Measurements from ENCODE around the gene MEGF8.
A peak's percentile ranks its signal among the peaks of the same experiment; 100 is the strongest.

The MEGF8 gene

DNA sequence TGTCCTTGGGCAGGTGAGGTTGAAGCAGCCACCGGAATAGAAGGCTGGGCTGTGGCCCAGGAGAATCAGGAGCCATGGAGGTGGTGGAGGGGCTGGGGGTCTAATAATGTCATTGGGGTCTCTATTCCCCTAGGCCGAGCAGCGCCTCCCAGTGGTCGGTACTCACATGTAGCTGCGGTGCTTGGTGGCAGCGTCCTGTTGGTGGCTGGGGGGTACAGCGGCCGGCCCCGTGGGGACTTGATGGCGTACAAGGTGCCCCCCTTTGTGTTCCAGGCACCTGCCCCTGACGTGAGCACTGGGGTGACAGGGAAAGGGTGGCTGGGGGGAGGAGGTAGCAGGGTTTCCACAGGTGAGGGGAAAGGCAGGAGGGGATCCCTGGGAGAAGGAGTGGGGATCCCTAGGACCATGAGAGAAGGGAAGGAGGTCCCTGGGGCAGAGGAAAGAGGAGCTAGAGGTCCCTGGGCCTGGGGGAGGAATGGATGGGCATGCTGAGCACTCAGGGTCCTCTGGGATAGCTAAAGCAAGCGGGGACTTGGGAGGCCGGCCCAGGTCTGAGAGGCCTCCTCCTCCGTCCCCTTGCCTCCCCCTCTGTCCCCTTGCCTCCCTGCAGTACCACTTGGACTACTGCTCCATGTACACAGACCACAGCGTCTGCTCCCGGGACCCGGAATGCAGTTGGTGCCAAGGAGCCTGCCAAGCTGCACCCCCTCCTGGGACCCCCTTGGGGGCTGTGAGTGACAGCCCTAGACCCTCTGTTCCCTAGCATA is 18.1 kb downstream of the MEGF8 start:
- no peak for DNase-seq
- intact Hi-C loops (cut with DNase I) = no loop called here

DNA sequence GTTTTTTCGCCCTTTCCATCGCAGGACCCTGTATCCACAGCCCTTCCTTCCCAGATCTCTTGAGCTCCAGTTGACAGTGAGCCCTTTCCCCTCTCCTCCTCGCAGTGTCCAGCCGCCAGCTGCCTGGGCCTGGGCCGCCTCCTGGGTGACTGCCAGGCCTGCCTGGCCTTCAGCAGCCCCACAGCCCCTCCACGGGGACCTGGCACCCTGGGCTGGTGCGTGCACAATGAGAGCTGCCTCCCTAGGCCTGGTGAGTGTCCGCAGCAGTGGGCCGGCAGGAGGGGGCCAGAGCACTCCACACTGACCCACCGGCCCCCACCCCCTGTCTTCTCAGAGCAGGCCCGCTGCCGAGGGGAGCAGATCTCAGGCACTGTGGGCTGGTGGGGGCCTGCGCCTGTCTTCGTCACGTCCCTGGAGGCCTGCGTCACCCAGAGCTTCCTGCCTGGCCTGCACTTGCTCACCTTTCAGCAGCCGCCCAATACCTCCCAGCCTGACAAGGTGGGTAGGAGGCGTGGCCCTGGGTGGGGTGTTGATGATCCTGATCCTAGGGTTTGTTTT is 19.0 kb downstream of the MEGF8 start:
- intact Hi-C loops (cut with DNase I) = no loop called here

DNA sequence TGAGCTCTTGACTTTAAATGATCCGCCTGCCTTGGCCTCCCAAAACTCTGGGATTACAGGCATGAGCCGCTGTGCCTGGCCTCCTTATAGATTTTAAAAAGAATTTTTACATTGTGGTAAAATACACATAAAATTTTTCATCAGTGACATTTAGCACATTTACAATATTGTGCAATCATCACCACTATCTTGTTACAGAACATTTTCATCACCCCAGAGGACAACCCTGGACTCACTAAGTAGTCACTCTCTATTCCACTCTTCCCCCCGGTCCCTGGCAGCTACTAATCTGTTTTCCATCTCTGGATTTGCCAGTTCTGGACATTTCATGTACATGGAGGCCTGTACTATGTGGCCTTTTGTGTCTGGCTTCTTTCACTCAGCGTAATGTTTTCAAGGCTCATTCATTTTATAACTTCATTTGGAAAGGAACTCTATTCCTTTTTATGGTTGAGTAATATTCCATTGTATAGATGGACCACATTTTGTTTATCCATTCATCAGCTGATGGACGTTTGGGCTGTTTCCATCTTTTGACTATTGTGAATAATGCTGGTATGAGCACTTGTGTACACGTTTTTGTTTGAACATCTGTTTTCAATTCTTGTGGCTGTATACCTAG is 19.9 kb downstream of the MEGF8 start:
- intact Hi-C loops (cut with DNase I) = no loop called here
- no peak for DNase-seq

More for the DNA sequence above, 19.0 kb downstream of the MEGF8 start:
- DNase-seq = no peak

DNA sequence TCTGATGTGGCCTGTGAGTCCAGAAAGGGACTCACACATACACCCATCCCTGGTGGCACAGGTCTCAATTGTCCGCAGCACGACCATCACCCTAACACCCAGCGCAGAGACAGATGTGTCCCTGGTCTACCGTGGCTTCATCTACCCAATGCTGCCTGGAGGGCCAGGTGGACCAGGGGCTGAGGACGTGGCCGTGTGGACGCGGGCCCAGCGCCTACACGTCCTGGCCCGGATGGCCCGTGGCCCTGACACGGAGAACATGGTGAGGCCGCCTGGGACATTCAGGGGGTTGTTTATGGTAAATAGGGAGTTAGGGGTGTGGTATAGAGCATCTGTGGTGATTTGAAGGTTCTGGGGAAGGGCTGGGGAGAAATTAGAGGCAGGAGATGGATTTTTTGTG is 22.8 kb downstream of the MEGF8 start:
- intact Hi-C loops (cut with DNase I) = no loop called here
- DNase-seq = no peak

DNA sequence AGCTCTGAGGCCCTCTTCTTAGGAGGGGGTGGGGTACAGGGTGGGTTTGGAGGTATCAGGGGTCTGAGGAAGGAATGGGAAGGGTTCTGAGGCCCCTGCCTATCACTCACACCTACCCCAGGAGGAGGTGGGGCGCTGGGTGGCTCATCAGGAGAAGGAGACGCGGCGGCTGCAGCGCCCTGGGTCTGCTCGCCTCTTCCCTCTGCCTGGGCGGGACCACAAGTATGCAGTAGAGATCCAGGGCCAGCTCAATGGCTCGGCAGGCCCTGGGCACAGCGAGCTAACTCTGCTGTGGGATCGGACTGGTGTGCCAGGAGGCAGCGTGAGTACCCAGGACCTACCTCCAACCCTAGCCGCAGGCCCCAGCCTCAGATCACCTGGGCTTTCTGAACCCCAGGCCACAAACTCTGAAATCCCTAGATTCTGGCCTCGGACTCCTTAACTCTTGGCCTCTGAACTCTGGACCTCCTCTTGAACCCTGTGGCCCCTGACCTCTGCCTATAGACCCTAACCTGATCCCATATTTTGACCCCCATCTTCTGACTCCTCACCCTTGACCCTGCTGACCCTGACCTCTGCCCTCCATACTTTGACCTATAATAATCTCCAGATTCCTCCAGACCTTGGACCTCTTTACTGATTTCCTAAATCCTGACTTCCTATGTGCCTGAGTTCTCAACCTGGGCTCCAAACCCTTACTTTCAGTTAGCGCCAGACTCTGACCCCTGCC is 24.1 kb downstream of the MEGF8 start:
- intact Hi-C loops (cut with DNase I) = no loop called here
- no peak for DNase-seq

DNA sequence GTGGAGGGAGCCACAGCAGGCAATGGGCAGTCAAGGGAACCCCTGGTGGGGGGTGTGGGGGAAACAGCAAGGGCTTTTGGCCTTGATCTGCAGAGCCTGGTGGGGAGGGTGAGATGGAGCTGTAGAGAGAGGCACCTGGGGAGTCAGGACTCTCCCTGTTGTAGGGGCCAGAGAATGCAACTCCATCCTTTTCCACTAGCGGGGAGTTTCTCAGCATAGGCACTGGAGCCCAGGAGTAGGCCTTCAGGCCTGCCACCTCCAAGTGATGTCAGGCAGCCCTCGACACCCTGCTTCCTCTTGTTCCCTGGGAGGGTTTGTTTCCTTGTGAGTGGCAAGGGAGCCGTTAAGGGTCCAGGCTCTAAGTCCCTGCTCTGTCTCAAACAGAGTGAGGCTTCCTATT is 25.0 kb downstream of the MEGF8 start:
- intact Hi-C loops (cut with DNase I) = no loop called here

DNA sequence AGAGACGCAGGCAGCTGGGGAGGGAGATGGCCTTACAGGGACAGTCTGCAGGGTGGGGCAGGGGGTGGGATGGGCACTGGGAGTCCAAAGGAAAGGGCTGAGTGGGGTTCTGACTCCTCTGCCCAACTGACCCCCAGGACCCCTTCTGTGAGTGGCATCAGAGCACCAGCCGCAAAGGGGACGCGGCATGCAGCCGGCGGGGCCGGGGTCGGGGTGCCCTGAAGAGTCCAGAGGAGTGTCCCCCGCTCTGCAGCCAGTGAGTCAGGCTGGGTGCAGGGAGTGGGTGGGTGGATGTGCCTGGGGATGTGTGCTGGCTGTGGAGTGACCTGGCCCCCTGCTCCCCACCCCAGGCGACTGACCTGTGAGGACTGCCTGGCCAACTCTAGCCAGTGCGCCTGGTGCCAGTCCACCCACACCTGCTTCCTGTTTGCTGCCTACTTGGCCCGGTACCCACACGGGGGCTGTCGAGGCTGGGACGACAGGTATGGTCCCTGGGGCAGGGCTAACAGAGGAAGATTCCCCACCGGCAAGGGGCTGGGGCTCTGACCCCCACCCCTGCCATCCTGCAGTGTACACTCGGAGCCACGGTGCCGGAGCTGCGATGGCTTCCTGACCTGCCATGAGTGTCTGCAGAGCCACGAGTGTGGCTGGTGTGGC is 25.8 kb downstream of the MEGF8 start:
- intact Hi-C loops (cut with DNase I) = no loop called here
- DNase-seq = no peak

More for the DNA sequence above, 25.0 kb downstream of the MEGF8 start:
- no peak for DNase-seq

DNA sequence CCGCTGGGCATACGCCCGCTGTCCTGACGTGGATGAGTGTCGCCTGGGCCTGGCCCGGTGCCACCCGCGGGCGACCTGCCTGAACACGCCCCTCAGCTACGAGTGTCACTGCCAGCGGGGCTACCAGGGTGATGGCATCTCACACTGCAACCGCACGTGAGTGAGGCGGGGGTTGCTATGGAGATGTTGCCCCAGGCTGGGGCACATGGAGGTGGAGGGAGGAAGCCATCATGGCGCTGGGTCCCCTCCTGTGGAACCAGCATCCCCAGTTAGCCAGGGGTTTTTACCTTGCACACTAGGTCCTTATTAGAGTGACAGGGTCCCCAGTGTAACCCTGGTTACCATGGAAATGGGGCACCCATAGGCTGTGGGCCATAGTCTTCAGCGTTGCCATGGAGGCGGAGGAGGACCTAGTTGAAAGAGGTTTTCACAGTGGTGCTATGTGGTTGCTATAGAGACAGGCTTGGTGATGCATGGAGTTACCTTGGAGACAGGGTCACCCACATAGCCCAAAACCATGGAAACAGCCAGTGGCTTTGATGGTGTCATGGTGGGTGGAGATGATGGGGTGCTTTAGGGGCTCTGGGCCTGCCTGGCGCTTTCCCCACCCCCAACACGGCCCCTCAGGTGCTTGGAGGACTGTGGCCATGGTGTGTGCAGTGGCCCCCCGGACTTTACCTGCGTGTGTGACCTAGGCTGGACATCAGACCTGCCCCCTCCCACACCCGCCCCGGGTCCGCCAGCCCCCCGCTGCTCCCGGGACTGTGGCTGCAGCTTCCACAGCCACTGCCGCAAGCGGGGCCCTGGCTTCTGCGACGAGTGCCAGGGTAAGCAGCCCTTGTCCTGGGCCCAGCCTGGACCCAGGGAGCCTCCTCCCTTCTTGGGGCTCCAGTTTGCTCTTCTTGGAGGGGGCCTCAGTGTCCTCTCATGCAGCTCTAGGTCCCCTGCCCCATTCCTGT is 27.1 kb downstream of the MEGF8 start:
- intact Hi-C loops (cut with DNase I) = no loop called here
- DNase-seq = peak; percentile 54 to 98 (median 82)

DNA sequence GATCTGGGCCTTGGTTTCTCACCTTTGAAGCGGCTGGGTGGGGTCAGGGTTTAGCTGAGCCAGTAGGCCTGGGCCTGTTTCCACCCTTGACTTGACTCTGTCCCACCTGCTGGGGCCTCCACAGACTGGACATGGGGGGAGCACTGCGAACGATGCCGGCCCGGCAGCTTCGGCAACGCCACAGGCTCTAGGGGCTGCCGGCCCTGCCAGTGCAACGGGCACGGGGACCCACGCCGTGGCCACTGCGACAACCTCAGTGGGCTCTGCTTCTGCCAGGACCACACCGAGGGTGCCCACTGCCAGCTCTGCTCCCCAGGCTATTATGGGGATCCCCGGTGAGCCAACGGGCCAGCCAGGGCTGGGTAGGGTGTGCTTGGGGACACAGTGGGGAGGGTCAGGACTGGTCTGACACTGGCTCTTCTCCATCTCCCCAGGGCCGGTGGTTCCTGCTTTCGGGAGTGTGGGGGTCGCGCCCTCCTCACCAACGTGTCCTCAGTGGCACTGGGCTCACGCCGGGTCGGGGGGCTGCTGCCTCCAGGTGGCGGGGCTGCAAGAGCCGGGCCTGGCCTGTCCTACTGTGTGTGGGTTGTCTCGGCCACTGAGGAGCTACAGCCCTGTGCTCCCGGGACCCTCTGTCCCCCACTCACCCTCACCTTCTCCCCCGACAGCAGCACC is 28.0 kb downstream of the MEGF8 start:
- intact Hi-C loops (cut with DNase I) = no loop called here
- no peak for DNase-seq

DNA sequence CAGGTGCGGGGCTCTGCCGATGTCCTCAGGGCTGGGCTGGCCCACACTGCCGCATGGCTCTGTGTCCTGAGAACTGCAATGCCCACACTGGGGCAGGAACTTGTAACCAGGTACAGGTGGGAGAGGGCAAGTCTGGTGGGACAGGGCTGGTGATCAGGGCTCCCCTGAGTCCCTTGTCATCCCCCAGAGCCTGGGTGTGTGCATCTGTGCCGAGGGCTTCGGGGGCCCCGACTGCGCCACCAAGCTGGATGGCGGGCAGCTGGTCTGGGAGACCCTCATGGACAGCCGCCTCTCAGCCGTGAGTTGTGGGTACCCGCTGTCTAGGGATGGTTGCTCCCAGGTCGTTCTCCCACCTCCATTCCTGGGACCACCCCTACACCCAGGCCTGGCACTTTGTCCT is 30.5 kb downstream of the MEGF8 start:
- intact Hi-C loops (cut with DNase I) = no loop called here
- DNase-seq = no peak

DNA sequence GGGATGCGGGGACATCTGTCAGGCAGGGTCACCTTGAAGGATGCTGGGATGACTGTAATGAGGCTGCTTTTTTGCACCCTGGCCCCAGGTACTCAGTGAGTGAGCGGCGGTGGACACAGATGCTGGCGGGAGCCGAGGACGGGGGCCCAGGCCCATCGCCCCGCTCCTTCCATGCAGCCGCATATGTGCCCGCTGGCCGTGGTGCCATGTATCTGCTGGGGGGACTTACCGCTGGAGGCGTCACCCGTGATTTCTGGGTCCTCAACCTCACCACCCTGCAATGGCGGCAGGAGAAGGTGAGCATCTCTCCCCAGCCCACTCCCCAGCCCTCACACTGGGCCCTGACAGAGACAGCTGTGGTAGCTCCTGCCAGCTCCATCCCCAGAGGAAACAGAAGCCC is 31.3 kb downstream of the MEGF8 start:
- no peak for DNase-seq
- intact Hi-C loops (cut with DNase I) = no loop called here

DNA sequence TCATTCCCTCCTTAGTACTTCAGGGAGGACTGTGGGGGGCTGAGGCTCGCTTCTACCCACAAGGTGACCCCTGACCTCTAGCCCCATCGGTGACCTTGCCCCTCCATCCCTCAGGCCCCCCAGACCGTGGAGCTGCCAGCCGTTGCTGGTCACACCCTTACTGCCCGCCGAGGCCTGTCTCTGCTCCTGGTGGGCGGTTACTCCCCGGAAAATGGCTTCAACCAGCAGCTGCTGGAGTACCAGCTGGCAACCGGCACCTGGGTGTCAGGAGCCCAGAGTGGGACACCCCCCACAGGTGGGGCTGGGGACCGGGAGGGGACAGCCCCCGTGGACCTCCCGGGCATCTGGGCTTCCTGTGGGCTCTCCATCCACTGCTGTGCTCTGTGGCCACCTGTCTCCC is 31.9 kb downstream of the MEGF8 start:
- DNase-seq = no peak
- intact Hi-C loops (cut with DNase I) = no loop called here

DNA sequence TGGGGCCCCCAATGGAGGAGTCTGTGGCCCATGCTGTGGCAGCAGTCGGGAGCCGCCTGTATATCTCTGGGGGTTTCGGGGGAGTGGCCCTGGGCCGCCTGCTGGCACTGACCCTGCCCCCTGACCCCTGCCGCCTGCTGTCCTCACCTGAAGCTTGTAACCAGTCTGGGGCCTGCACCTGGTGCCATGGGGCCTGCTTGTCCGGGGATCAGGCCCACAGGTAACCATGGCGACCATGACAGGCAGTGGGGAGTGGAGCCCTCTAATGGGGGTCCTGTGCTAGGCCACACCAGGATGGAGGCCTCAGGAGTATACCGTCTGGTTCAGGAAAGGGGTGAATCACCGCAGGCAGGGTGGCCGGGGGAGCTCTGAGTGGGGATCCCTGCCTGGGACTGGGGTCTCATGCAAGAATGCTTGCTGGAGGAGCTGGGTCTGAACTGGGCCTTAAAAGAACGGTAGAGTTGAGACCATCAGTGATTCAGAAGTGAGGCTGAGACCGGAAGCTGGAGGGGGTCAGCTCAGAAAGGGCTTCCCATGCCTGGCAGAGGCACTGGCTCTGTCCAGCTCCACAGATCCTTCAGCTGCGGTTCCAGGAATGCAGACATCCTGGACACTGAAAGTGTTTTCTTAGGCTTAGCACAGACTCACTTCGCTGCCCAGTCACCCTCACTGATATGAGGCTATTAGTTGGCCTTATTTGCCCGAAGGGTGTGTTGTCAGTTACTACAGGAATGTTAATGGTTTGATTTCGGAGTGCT is 35.5 kb downstream of the MEGF8 start:
- DNase-seq = no peak
- intact Hi-C loops (cut with DNase I) = no loop called here

DNA sequence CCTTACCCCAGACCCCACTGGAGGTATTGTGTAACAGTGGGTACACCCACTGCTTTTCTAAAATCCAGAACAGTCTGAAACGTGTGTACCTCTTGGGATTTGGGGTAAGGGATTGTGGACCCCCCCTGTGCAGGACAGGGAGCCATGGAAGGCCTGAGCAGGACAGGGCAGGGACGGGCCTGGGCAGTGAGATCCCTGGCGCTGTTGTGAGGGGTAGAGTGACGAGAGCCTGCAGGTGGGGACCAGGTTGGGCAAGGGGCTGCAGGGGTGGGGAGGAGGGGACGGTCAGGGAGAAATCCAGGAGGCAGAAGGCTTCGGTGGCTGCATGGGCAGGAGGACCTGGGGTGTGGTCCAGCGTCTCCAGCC is 36.1 kb downstream of the MEGF8 start:
- DNase-seq = no peak
- intact Hi-C loops (cut with DNase I) = no loop called here

DNA sequence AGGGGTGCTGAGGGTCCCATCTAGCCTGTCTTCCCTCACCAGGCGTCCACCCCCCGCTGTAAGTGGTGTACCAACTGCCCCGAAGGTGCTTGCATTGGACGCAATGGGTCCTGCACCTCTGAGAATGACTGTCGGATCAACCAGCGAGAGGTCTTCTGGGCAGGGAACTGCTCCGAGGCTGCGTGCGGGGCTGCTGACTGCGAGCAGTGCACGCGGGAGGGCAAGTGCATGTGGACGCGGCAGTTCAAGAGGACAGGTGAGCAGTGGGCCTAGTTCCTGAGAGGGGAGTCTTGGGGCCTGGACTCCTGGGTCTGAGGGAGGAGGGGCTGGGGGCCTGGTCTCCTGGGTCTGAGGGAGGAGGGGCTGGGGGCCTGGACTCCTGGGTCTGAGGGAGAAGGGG is 36.9 kb downstream of the MEGF8 start:
- intact Hi-C loops (cut with DNase I) = no loop called here
- no peak for DNase-seq

DNA sequence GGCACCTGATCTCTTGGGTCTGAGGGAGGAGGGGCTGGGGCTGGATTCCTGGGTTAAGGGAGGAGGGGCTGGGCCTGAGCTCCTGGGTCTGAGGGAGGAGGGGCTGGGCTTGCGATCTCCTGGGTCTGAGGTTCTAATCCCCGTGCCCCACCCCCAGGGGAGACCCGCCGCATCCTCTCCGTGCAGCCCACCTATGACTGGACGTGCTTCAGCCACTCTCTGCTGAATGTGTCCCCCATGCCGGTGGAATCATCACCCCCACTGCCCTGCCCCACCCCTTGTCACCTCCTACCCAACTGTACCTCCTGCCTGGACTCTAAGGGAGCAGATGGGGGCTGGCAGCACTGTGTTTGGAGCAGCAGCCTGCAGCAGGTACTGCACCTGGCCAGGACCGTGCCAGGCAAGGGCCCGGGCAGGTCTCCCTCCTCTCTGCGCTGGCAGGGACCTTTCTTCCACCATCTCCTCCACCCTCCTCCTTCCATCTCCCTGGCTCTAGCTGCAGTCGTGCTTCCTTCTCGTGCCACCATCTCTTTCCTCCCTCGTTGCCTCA is 37.5 kb downstream of the MEGF8 start:
- intact Hi-C loops (cut with DNase I) = no loop called here
- no peak for DNase-seq

Measured in head of caudate nucleus (tissue), 42 donors.